GM11168 (cell line): Measurements from ENCODE around the gene GRIN2C.

ENCODE experiments used
- in situ Hi-C: fragments of 300-500 bp; cut with MboI; formaldehyde crosslinking; loops from one replicate; pipeline ENCODE4 v1.12.0; 2022; ENCODE audit warnings: low sequenced_read_pairs; ENCODE audit not compliant: unreplicated experiment

The GRIN2C gene

GRCh38 chr17:74865504-74866197 is 6.0 kb upstream of the GRIN2C start:
- in situ Hi-C loops = no loop called here

- in situ Hi-C loops = no loop called here
Measured at GRCh38 chr17:74864866-74865395, 5.2 kb upstream of the GRIN2C start.

GRCh38 chr17:74864297-74864865 is 4.7 kb upstream of the GRIN2C start:
- in situ Hi-C loops = no loop called here

- in situ Hi-C loops = no loop called here
Measured at GRCh38 chr17:74863420-74864296, 4.0 kb upstream of the GRIN2C start.

GRCh38 chr17:74862919-74863318 is 3.2 kb upstream of the GRIN2C start:
- in situ Hi-C loops = no loop called here

- in situ Hi-C loops = no loop called here
Measured at GRCh38 chr17:74862108-74862901, 2.6 kb upstream of the GRIN2C start.

GRCh38 chr17:74861662-74862107 is 2.0 kb upstream of the GRIN2C start:
- in situ Hi-C loops = no loop called here

- in situ Hi-C loops = no loop called here
Measured at GRCh38 chr17:74860872-74861661, 1.4 kb upstream of the GRIN2C start.

GRCh38 chr17:74860229-74860871 is 665 bp upstream of the GRIN2C start:
- in situ Hi-C loops = no loop called here

GRCh38 chr17:74858672-74859458 is 820 bp downstream of the GRIN2C start:
- in situ Hi-C loops = no loop called here

- in situ Hi-C loops = no loop called here
Measured at GRCh38 chr17:74857191-74857590, 2.5 kb downstream of the GRIN2C start.

- in situ Hi-C loops = no loop called here
Measured at GRCh38 chr17:74856112-74856511, 3.6 kb downstream of the GRIN2C start.

GRCh38 chr17:74855323-74855722 is 4.4 kb downstream of the GRIN2C start:
- in situ Hi-C loops = no loop called here

GRCh38 chr17:74854792-74855191 is 4.9 kb downstream of the GRIN2C start:
- in situ Hi-C loops = no loop called here

- in situ Hi-C loops = no loop called here
Measured at GRCh38 chr17:74853669-74854068, 6.0 kb downstream of the GRIN2C start.

- in situ Hi-C loops = no loop called here
Measured at GRCh38 chr17:74853048-74853397, 6.7 kb downstream of the GRIN2C start.

- in situ Hi-C loops = no loop called here
Measured at GRCh38 chr17:74852237-74853047, 7.2 kb downstream of the GRIN2C start.
